Measurements from ENCODE around the gene CLTA.

CLTA gene

GRCh38 chr9:36249189-36249588 is 58.5 kb downstream of the CLTA start:
- DNase-seq: no peak

GRCh38 chr9:36250079-36250478 is 59.4 kb downstream of the CLTA start:
- DNase-seq: no peak

- no peak for DNase-seq
Measured at GRCh38 chr9:36251428-36251827, 60.7 kb downstream of the CLTA start.

GRCh38 chr9:36258208-36258995 is 67.7 kb downstream of the CLTA start, which contains the start of gene GNE:
TSS of gene GNE (minus strand) at chr9:36258448. CDS start at chr9:36249355, 9,093 bp downstream.
- DNase-seq: peak; percentile 32

- no peak for DNase-seq
Measured at GRCh38 chr9:36258996-36259533, 68.3 kb downstream of the CLTA start.

Data from NCI-H2029 treated with DMSO at 0.1 percent for 48 hours (cell line).